ENCODE measurements around the gene FTCD. TPM values are rescaled to one million over a fixed set of nuclear protein-coding genes. Genes with fewer than 3 reads are reported as not detected.

FTCD gene
- total RNA-seq, 6 donors from 2014 or later: 0.69 to 0.98 TPM; not detected in 4

DNA sequence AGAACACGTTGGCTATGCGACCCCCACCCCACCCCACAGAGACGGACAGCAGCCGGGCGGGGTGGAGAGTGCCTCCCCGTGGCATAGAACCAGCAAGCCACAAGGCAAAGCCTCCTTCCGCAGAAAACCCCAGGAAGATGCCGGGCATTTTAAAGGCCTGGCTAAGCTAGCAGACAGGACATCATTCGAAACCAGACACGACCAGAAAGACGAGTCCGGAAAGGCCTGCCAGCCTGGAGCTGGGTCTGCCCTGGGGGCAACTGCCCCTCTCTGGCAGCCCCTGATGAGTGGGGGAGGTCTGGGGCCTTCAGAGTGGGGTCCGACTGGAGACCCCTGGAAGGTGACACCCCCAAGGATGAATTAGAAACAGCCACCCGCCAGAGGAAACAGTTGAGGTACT lies 8.5 kb downstream of the FTCD start:
- WGBS, 2 donors: 79 to 83% methylated on average over 13 to 14 of the region's 14 CpGs
- Histone ChIP-seq H3K27ac (no peak overlapping the region), H3K9me3 (no peaks in the 10 kb centered on the region), H3K4me3 (no peak overlapping the region), H3K27me3 (no peaks in the 10 kb centered on the region), H3K4me1 (peaks cover 0 to 6% (median 5%) of the 10 kb centered on the region in 4 donors), H3K36me3 (no peaks in the 10 kb centered on the region)
- DNase-seq (no peak), ATAC-seq (ENCODE audit: low FRiP score in 2 of 2) (no peak)
- TF ChIP-seq POLR2A (IDR thresholded peaks at IDR 0.05): no peak
- no peak for TF ChIP-seq EP300 (IDR thresholded peaks at IDR 0.05)
- no peak for TF ChIP-seq POLR2AphosphoS5 (IDR thresholded peaks at IDR 0.05)
- no peak for TF ChIP-seq CTCF (IDR thresholded peaks at IDR 0.05)

- H3K9me3 ChIP-seq: no peaks in the 10 kb centered on the region
- no peak for ATAC-seq (ENCODE audit: low FRiP score in 2 of 2)
- H3K36me3 ChIP-seq: no peaks in the 10 kb centered on the region
- H3K27ac ChIP-seq: no peak overlapping the region
- no peak for TF ChIP-seq POLR2A (IDR thresholded peaks at IDR 0.05)
- no peak for TF ChIP-seq CTCF (IDR thresholded peaks at IDR 0.05)
- WGBS, 2 donors: 91 to 93% methylated on average over 22 to 27 of the region's 60 CpGs
- DNase-seq: peak in 1 of 2 donors; percentile 82
- no peaks in the 10 kb centered on the region for H3K27me3 ChIP-seq
- no peak overlapping the region for H3K4me3 ChIP-seq
- peaks cover 0 to 6% (median 5%) of the 10 kb centered on the region in 4 donors for H3K4me1 ChIP-seq
These were observed 9.3 kb downstream of the FTCD start for GRCh38 chr21:46145840-46146691.

GRCh38 chr21:46145159-46145839 lies 10.1 kb downstream of the FTCD start:
- TF ChIP-seq CTCF (IDR thresholded peaks at IDR 0.05) (no peak), EP300 (IDR thresholded peaks at IDR 0.05) (no peak), POLR2AphosphoS5 (IDR thresholded peaks at IDR 0.05) (no peak), POLR2A (IDR thresholded peaks at IDR 0.05) (no peak)
- ATAC-seq (ENCODE audit: low FRiP score in 2 of 2): no peak
- no peak overlapping the region for H3K4me3 ChIP-seq
- no peaks in the 10 kb centered on the region for H3K9me3 ChIP-seq
- no peaks in the 10 kb centered on the region for H3K36me3 ChIP-seq
- DNase-seq: peak in 1 of 2 donors; percentile 82
- WGBS, 2 donors: 95 to 100% methylated on average over 3 to 37 of the region's 51 CpGs
- H3K27ac ChIP-seq: no peak overlapping the region
- H3K4me1 ChIP-seq: peaks cover 0 to 6% (median 5%) of the 10 kb centered on the region in 4 donors
- no peaks in the 10 kb centered on the region for H3K27me3 ChIP-seq

DNA sequence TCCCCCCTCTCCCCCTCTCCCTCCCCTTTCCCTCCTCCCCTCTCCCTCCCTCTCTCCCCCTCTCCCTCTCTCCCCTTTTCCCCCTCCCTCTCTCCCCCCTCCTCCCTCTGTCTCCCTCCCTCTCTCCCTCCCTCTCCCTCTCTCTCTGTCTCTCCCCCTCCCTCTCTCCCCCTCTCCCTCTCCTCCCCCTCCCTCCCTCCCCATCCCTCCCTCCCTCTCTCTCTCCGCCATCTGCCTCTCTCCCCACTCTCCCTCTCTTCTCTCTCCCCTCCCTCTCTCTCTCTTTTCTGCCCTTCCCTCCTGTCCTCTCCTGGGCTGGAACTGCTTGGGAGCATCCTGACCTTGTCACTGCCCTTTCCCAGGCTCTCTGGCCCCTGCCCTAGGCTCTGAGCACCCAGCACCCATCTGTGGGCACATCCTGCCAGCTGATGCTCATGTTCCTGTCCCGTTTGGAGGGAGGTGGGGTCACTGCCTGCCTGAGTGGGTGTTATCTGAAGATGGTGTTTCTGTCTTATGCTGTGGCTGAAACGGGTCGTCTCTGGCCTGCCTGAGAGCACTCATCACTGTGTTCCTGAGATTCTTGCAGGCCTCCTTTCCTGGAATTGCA lies 10.8 kb downstream of the FTCD start:
- ATAC-seq (ENCODE audit: low FRiP score in 2 of 2): no peak
- 30 to 48% methylated on average over 2 to 3 of the region's 4 CpGs for WGBS, 2 donors
- no peaks in the 10 kb centered on the region for H3K36me3 ChIP-seq

More for the DNA sequence above, 10.8 kb downstream of the FTCD start:
- no peak overlapping the region for H3K27ac ChIP-seq
- TF ChIP-seq CTCF (IDR thresholded peaks at IDR 0.05): no peak
- TF ChIP-seq POLR2AphosphoS5 (IDR thresholded peaks at IDR 0.05): peak in 1 of 2 donors; percentile 28
- TF ChIP-seq POLR2A (IDR thresholded peaks at IDR 0.05): no peak
- TF ChIP-seq EP300 (IDR thresholded peaks at IDR 0.05): no peak
- no peak overlapping the region for H3K4me3 ChIP-seq
- no peak for DNase-seq
- H3K4me1 ChIP-seq: peaks cover 0 to 6% (median 5%) of the 10 kb centered on the region in 4 donors
- H3K9me3 ChIP-seq: no peaks in the 10 kb centered on the region
- no peaks in the 10 kb centered on the region for H3K27me3 ChIP-seq
